Stimulated activated CD8-positive, alpha-beta memory T cell treated with anti-CD3 and anti-CD28 coated beads, Interleukin-12 subunit alpha, Interleukin-12 subunit beta, amount 100 ng/mL, for 24 hours (primary cell): ENCODE results near the gene CNKSR3.

Experiments used
- DNase-seq: peaks from one replicate; pipeline ENCODE4 v3.0.0-alpha.2; 2020; ENCODE audit errors: extremely low read depth

The CNKSR3 gene

DNA sequence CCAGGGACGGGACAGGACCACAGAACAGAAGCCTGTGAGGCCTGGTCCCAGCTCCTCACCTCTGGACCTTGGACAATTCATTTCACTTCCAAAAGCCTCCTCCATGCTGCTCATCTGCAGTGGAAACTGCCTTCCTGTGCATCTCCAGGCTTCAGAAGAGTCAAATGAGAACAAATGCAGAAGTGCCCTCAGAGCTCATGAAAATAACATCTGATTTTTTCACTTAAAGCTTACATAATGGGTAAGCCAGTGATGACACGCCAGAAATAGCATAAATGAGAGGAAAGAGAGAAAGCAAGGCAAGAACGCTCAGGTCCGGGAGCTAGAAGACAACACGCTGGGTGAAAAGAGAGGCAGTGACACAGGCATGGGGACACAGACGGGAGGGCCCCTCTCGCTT lies 7.9 kb downstream of the CNKSR3 start:
- no peak for DNase-seq

DNA sequence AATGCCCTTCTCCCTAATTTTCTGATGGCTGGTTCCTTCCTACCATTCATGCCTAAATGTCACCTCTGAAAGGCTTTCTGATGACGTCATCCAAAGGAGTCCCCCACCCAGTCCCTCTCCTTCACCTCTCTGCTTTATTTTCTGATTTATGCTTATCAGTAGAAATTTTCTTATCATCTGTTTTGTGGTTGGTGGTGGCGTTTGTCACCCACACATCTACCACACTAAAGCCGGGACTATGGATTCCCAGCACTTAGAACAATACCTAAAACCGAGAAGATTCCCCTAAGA lies 9.0 kb downstream of the CNKSR3 start:
- DNase-seq: no peak

DNA sequence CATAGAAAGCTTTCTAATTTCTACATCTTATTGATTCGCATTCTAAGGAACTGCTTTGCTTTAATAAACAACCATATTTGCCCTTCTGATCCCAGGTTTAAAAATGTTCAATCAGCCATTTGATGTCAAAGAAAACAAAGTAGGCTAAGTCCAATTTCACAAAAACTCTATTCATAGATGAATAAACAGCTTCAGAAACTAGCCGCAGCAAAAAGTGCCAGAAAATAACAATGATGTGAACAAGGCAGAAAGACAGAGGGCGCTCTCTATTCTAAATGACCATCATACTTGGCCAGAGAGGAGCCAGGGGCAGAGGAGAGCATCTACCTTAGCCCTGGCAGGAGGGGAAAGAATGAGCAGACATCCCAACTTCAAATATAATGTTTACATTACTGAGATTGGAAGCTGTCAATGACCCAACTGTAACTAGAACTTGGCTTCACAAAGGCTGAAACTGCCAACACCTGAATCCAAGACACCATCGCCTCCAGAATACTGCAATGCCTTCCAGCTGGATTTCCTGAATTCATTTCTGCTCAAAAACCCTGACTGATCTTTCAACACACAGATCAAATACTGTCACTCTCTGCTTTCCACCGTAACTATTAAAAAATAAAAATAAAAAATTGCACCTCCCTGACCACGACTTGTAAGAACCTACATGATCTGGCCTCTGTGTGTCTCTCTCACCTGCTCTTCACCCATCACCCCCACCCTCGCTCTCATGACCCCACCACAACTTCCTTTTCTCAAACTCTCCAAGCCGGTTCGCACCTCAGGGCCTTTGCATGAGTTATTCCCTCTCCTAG lies 9.5 kb downstream of the CNKSR3 start:
- no peak for DNase-seq

DNA sequence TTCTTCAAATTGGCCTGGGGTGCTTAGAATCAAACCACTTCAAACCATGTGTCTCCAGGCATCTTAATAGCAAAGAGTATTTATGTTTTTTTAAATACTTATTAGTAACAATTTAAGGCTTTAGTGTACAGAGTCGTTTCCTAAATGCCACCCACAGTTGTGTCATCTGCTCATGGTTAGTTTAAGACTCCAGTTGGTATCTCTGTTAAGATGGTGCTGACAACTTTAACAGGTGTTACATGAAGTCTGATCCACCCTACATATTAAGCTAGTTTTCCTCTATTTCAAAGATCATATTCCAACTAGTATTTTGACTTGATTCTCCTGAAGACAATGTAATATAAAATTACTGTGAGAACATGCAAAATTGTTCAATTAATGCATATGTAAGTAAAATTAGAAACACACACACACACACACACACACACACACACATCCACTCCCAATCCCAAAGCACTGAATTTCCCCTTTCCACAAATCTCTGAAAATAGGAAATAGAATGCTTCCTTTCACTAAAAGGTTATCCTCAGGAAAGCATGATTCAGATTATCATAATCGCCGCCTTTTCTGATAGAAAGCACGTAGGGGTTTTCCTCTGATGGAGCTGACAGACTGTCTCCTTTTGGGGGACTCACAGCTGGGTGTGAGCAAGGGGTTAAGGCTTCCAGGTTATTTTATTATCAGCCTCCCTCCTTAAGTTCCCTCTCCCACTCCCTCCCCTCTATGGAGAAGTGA lies 10.5 kb downstream of the CNKSR3 start:
- no peak for DNase-seq

DNA sequence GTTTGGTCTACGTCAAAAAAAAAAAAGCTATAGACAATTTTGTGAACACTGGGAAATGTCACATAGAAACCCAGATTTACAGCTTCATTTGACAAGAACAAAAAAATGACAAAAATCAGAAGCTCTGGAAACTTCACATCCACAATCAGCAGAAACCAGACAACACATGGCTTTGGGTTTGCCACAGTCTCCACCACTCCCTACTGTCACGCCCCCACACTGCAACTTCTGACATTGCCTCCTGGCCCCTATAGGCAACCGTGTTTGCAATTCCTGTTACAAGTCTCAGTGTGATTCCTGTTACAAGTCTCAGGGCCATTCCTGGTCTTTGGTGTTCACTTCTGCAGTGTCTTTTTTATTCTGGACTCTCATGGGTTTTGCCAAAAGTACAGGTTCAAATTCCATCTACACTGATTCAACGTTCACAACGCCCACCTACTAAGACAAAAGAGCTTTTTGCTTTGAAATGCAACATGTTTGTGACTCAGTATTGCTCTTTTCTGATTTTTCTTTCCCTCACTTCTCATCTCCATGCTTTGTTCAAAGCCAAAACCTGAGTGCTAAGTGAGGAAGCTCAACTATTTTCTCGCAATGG lies 12.0 kb downstream of the CNKSR3 start:
- DNase-seq: no peak

DNA sequence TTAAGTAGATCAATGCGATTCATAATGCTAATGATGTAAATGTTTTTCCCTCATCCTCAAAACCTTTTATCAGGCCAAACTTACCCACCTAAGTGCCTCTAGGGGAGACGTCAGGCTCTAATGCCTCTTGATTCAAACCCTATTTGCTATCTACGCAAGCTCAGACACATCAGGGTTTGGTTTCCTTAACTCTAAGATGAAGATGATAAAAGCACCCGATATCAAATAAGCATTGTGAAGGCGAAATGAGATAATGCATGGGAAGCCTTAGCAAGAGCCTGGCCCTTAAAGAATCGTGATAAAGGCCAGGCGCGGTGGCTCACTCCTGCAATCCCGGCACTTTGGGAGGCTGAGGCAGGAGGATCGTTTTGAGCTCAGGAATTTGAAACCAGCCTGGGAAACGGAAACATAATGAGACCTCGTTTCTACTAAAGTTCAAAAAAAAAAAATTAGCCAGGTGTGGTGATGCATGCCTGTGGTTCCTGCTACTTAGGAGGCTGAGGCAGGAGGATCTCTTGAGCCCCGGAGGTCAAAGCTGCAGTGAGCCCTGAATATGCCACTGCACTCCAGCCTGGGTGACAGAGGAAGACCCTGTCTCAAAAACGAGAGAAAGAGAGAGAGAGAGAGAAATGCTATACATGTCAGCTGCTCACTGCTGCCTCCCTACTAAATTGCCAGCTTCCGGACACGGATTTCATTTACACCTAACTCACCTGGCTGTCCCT lies 13.5 kb downstream of the CNKSR3 start:
- DNase-seq: no peak

DNA sequence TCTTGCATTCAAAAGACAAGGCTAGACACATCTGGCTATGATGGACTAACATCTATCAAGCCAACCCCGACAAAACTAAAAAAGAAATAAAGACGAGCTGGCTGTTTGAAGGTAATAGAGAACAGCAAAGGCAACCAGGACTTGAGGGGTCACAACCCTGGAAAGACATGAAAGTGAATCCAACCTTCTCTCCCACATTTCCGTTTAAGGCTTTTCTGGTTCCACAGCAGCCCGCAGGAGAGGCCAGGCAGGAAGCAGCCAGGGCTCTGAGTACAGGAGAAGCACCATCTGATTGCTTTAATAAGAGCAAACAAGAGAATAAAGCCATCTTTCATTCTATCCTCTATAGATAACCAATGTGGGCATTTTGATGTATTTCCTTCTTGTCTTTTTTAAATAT lies 14.3 kb downstream of the CNKSR3 start:
- DNase-seq: no peak

DNA sequence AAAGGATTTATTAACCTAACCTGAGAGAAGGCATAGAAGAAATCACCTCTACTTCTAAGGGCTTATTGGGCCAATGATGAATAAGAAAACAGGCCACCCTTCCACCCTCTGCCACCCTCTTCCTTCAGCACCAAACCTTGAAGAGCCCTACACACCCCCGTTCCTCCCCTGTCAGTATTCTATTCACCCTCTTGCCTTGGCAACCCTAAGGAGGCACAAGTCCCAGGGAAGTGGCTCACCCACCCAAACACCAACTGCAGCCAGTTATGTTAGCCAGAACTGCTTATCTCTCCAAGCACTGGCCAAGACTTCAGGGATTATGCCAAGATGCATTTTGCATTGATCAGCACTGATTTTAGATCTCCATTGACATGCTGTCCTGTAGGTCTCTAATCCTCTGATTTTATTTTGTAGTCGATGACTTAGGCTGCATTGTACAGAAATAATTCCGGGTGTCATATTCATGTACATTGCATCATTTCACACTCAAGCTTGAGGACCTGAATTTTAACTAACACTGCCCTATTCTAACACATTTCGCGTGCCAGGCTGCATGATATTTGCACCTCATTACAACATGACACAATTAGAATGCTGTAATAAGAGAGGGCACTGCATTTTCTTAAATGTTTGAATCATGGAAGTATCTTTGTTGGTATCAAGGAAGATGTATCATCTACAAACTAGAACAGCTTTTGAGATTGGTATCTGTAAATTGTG lies 15.7 kb downstream of the CNKSR3 start:
- no peak for DNase-seq

DNA sequence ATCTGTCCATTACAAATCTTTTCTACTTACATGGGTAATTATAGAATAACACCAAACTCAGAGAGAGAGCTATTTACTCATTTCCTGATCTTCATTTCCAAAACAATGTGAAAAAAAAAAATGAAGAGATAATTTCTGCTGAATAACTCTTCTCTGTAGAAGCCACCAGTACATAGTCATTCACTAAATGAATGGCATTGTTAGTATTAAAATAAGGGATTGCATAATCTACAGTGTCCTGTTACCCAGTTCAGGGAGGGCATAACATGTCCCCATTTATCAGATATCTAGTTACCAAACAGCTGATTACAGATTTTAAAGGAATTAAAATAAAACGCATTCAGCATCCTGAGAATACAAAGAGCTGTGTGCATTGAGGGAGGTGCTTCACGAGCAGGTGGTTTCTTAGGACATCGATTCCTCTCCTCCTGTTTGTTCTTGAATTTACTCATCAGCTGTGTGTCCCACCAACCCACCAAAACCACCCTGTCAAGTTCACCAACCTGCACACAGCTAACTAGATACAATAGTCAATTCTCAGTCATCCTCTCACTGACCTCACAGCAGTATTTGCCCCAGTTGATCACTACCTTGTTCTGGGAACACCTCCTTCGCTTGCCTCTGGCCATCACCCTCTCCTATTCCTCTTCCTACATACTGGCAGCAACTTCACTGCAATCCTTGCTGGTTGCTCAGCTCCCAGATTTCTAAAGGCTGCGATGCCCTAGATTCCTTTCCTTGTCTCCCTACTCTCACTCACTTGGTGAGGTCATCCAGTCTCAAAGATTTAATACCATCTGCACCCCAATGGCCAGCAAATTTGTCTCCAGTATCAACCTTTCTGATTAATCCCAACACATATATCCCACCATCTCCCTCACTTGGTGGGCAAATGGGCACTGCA lies 18.7 kb downstream of the CNKSR3 start:
- no peak for DNase-seq

DNA sequence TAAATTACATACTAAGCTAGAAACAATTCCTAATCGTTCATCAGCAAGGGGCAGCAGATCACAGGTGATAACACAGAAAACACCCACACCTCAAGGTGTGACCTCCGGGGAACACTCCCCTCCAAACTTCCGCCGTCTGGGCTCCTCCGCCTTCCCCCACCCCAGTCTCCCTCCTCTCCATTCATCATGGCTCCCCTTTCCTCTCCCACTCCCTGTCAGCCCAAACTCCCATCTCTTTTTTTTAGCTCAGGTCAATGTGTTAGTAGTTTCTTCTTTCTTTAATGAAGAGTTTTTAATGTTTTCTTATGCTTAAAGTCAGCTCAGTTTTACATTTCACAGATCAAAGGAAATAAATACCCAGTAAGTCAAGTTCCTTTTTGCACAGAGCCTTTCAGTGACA lies 20.7 kb downstream of the CNKSR3 start:
- no peak for DNase-seq

DNA sequence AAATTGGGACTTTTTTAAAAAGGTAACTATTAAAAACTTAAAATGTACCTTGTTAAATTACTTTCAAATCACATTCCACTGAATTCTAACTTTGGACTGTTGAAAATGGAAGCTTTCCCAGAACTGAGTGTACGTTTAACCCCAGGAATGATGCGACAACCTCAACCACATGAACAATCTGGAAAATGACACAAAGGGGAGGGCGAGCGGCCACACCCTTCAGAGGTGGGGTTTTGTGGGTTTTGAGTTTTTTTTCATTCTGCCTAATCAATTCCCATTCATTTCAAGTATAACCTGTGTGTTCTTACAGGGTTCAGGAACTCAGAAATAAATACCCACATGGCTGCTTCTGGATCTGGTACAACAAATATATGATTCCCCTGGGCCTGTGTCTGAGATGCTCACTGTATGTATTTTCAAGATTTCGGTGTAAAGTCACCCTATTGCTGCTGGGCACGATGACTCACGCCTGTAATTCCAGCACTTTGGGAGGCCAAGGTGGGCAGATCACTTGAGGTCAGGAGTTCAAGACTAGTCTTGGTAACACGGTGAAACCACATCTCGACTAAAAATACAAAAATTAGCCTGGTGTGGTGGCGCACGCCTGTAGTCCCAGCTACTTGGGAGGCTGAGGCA lies 21.6 kb downstream of the CNKSR3 start:
- no peak for DNase-seq

DNA sequence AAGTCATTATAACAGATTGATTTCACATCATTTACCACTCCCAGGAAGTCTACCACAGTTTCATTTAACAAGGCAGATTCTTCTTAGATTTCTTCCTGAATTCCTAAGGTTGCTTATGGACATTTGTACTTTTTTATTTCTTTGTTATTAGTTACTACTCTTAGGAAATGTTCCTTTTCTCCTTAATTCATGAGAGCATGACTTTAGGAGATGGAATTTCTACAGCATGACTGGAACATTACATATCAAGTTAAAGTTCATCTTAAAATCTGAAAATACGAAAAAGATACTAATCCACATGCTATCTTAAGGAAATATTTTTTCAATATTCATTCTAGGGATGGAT lies 22.3 kb downstream of the CNKSR3 start:
- DNase-seq: no peak

DNA sequence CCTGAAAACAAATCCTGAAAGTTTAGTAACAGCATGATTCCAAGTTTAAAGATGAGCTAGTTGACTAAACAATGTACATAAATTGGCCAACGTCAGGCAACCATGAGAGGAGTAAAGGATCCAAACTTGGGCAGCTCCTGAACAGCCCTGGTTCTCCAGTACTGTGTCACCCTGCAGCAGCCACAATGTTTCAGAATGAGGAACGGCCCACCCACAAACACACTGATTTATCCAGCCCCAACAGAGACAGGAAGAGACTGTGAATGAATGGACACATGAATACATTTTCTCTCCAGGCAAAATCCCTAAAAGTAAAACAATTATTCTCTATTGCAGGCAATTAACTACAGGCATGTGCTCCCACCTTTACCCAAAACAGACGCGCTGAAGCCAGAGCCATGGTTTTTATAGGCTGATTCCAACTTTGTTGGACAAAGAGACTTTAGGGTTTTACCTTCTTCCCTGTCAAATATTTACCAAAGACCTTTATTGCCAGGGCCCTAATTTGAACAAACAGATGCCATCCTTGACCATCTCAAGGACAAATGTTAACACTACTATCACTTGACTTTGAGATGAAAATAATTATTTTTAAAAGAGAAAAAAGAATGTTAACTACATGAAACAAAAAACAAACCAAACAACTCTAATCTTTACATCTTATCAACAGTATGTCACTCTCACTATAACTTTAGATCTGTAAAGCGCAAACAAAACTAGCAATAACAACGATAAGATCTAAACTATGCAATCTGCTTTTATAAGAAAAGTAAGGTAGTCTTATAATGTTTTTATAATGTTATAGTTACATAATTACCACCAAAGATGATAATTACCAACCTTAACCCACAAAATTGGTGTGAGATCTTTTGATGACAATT lies 22.9 kb downstream of the CNKSR3 start:
- DNase-seq: no peak

DNA sequence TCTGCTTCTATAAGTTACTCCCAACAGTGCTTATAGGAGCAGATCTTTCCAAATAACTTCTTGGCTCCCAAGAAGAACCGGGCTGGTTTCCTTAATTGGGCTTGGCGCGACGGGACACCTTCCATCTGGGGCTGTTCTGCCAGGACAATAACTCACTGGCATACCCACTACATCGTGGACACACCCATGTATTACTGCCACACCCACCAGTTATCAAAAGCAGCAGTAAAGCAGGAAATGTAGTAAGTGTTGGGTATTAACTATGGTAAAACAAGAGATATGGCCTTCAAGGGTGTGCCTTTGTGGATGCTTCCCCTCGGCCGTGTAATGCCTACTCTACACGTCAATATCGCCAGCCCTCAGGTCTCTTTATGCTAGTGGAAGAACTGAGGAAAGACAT lies 24.7 kb downstream of the CNKSR3 start:
- DNase-seq: no peak

DNA sequence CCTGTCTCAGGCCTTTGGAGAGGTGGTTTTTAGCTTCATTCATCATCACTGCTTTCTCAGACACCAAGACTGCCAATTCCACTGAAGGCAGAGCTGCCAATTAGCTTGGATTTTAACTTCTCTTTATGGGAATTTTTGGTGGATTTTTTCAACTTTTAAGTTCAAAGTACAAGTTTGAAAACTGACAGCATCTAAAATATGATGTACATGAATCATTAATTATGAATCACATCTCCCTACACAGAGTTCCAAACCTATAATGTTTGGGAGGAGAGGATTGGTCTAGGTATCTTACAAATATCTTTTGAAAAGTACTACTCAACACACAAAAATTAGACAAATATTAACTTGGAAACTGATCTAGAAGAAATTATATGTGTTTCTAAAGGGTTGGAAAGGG lies 25.5 kb downstream of the CNKSR3 start:
- DNase-seq: no peak

DNA sequence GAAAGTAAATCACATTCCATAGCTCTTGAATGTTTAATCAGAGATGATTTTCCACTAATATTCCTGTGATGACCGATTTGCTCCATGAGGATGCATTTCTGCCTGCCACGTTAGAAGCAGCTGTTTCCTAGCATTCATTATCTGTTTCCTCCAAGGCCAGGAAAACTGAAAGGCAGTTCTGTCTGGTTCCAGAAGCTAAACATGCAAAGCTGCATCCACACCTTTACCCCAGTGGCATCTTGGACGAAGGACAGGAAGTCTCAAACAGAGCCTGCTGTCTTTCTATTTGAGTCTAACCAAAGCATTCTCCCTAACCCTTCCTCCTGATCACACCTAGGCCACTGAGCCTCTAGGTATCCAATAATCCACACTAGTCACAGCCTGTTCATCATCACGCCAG lies 27.6 kb downstream of the CNKSR3 start:
- DNase-seq: no peak

DNA sequence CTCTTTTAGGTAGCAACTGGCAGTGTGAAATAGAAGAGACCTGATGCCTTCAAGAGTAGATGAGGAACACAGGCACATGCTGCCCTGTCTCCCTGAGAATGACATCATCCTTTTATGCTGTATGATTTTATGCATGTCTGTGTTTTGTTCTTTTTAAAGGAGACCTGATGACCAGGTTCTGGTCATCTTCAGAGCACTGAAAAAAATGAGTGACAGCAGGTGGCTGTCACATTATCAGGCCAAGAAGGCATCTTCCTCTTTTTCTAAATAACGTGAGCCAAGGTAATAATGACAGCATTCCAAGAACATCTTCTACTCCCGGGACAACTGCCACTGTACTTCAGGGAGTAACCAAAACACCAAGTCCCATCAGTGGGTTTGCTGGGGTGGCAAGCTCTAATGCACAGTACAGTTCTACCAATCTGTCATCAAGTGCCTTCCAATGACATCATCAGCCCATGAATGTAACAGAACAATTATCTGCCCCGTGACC lies 28.9 kb downstream of the CNKSR3 start:
- DNase-seq: no peak

DNA sequence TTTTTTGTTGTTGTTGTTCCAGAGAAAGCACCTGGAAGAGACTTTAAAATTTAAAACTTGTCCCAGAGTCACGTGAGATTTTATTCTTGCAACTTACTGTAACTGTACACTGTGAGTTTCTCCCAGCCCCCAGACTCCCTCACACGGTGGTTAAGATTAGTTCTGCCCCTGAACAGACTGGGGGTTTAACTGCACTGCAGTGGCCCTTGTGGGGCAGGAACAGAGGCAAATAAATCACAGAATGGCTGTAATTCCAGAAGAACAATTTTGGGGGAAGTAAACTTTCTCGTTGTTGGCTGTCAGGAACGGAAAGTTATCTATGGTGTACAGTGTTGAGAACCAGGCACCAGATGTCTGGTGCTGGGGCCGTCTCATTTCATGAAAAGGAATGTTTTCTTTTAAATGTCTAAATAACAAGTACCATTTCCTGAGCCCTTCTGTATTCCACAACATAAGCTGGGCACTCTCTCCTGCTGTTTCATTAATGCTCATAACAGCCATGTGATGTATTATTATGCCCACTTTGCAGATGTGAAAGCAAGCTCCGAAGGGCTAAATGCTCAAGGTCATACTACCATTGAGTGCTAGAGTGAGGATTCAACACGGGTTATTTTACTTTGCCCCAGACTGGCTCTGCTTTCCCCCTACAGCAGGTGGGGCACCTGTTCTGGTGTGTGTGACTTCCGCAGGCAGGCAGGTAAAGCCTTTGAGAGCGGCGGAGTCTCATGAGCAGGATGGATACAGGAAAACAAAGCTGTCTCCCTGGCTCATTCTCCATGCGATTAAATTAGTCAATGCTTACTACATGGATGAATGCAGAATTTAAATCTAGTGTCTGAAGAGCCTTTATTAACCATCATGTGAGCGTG lies 30.5 kb downstream of the CNKSR3 start:
- no peak for DNase-seq
